A549 (cell line): ENCODE measurements around the gene TECPR2. TPM values are rescaled to one million over a fixed set of nuclear protein-coding genes. Genes with fewer than 3 reads are reported as not detected.

Source experiments
- ATAC-seq, 2 experiments: fragments of 200-7000 bp in 1 of 2; fragments of >200 bp in 1 of 2; cut with Nextera tagmentation in 1 of 2; cut with Tn5 transposase in 1 of 2; 3 replicates each; pipeline versions ENCODE4 v1.8.0 to v1.9.1; 2018 to 2020; ENCODE audit warnings: mild to moderate bottlenecking in 1 of 2, moderate library complexity in 1 of 2
- CTCF ChIA-PET: fragments of 300-600 bp; sonication (Branson Sonifier 250); formaldehyde crosslinking; extraction: SDS; loops from one replicate; lab custom pipeline; 2021; ENCODE audit warnings: antibody characterized with exemption, inconsistent platforms; lab: Yijun Ruan, JAX
- POLR2A ChIA-PET: fragments of 350-600 bp; formaldehyde crosslinking; extraction: SDS; loops from one replicate; lab custom pipeline; 2021; ENCODE audit warnings: antibody characterized with exemption, inconsistent platforms; lab: Yijun Ruan, JAX
- DNase-seq, 2 experiments: peaks; one replicate each; pipeline versions ENCODE4 v3.0.0 to v3.0.0-alpha.2; 2011 to 2016; ENCODE audit warnings: low read depth in 1 of 2, low spot score in 1 of 2
- FAIRE-seq: peaks from 2 replicates; lab custom pipeline; 2011; peaks lifted over from hg19 to GRCh38; lab: Jason Lieb, UNC
- H3K27ac ChIP-seq, 2 experiments: fragments of >200 bp; sonication (Bioruptor Twin); formaldehyde crosslinking; 3 replicates each; pipeline ENCODE4 v1.5.1; 2016 to 2017
- H3K4me1 ChIP-seq: fragments of >200 bp; sonication (Bioruptor Twin); formaldehyde crosslinking; 3 replicates; pipeline ENCODE4 v1.6.1; 2016
- H3K4me2 ChIP-seq: fragments of >200 bp; sonication (Bioruptor Twin); formaldehyde crosslinking; 3 replicates; pipeline ENCODE4 v1.6.1; 2016
- H3K4me3 ChIP-seq: fragments of >200 bp; sonication (Bioruptor Twin); formaldehyde crosslinking; 3 replicates; pipeline ENCODE4 v1.5.1; 2016
- H3K9me3 ChIP-seq: fragments of >200 bp; sonication (Bioruptor Twin); formaldehyde crosslinking; 3 replicates; pipeline ENCODE4 v1.6.1; 2016
- BHLHE40 ChIP-seq: IDR thresholded peaks from 2 replicates; pipeline ENCODE4 v1.6.1; 2012; ENCODE audit warnings: low read depth, low read length, inconsistent platforms
- CBX8 ChIP-seq: fragments of 200-600 bp; sonication (generic); IDR thresholded peaks from 2 replicates; pipeline ENCODE4 v1.6.1; 2016
- CTCF ChIP-seq: fragments of >200 bp; sonication (Bioruptor Twin); formaldehyde crosslinking; IDR thresholded peaks from 3 replicates; pipeline ENCODE4 v1.5.1; 2016
- E2F6 ChIP-seq: IDR thresholded peaks from 2 replicates; pipeline ENCODE4 v1.6.1; 2012; ENCODE audit warnings: low read depth, borderline replicate concordance
- EHMT2 ChIP-seq: fragments of 200-600 bp; sonication (generic); IDR thresholded peaks from 2 replicates; pipeline ENCODE4 v1.6.1; 2016; ENCODE audit warnings: antibody characterized with exemption, low read depth, mild to moderate bottlenecking, moderate library complexity
- EP300 ChIP-seq, 2 experiments: fragments of >200 bp; sonication (Bioruptor Twin); formaldehyde crosslinking; IDR thresholded peaks; 2 replicates in 1 of 2; 3 replicates in 1 of 2; pipeline ENCODE4 v1.6.1; 2016 to 2017
- ESRRA ChIP-seq: fragments of 150-350 bp; IDR thresholded peaks from 2 replicates; pipeline ENCODE4 v1.6.1; 2014; ENCODE audit warnings: mild to moderate bottlenecking, low read length, borderline replicate concordance
- FOSB ChIP-seq: fragments of 250-450 bp; sonication (Bioruptor Pico); IDR thresholded peaks from 2 replicates; pipeline ENCODE4 v1.5.0; 2020; ENCODE audit warnings: mild to moderate bottlenecking, moderate library complexity
- HEYL ChIP-seq: fragments of 250-450 bp; sonication (Bioruptor Pico); IDR thresholded peaks from 2 replicates; pipeline ENCODE4 v1.8.0; 2021; ENCODE audit warnings: mild to moderate bottlenecking, moderate library complexity
- HMGXB4 ChIP-seq: fragments of 250-450 bp; sonication (Bioruptor Pico); IDR thresholded peaks from 2 replicates; pipeline ENCODE4 v1.5.0; 2021; ENCODE audit warnings: mild to moderate bottlenecking, moderate library complexity, borderline replicate concordance
- HOXB13 ChIP-seq: fragments of 250-450 bp; sonication (Bioruptor Pico); IDR thresholded peaks from 2 replicates; pipeline ENCODE4 v1.5.0; 2020; ENCODE audit warnings: low read depth, mild to moderate bottlenecking, moderate library complexity
- HOXB5 ChIP-seq: fragments of 250-450 bp; sonication (Bioruptor Pico); IDR thresholded peaks from 2 replicates; pipeline ENCODE4 v1.5.0; 2020; ENCODE audit warnings: mild to moderate bottlenecking, moderate library complexity
- JUNB ChIP-seq: fragments of >200 bp; sonication (Bioruptor Twin); formaldehyde crosslinking; IDR thresholded peaks from 2 replicates; pipeline ENCODE4 v1.6.1; 2016
- KDM1A ChIP-seq: fragments of 200-600 bp; sonication (generic); IDR thresholded peaks from 2 replicates; pipeline ENCODE4 v1.6.1; 2016; ENCODE audit warnings: low read depth, mild to moderate bottlenecking
- KDM5A ChIP-seq: fragments of 200-600 bp; sonication (generic); IDR thresholded peaks from 2 replicates; pipeline ENCODE4 v1.6.1; 2016; ENCODE audit warnings: antibody characterized with exemption, mild to moderate bottlenecking
- MAX ChIP-seq: IDR thresholded peaks from 2 replicates; pipeline ENCODE4 v1.6.1; 2012
- MAZ ChIP-seq: fragments of 150-350 bp; IDR thresholded peaks from 2 replicates; pipeline ENCODE4 v1.6.1; 2014; ENCODE audit warnings: antibody characterized with exemption, low read depth, low read length, borderline replicate concordance
- MYC ChIP-seq: IDR thresholded peaks from 2 replicates; pipeline ENCODE4 v1.6.1; 2012; ENCODE audit warnings: mild to moderate bottlenecking, inconsistent platforms, low read length, improper control_type of control experiment, borderline replicate concordance
- NFE2L2 ChIP-seq: fragments of 150-350 bp; conservative IDR thresholded peaks from 2 replicates; pipeline ENCODE4 v1.6.1; 2014; ENCODE audit warnings: low read length
- NR3C1 ChIP-seq: fragments of >200 bp; sonication (Bioruptor Twin); formaldehyde crosslinking; IDR thresholded peaks from 3 replicates; pipeline ENCODE4 v1.6.1; 2017
- PBX3 ChIP-seq: IDR thresholded peaks from 2 replicates; pipeline ENCODE4 v1.6.1; 2012
- POLR2A ChIP-seq: IDR thresholded peaks from 2 replicates; pipeline ENCODE4 v1.6.1; 2012; ENCODE audit warnings: mild to moderate bottlenecking, low read length
- POLR2AphosphoS2 ChIP-seq: conservative IDR thresholded peaks from 2 replicates; pipeline ENCODE4 v1.6.1; 2012; ENCODE audit warnings: low read length, improper control_type of control experiment, inconsistent platforms
- RARB ChIP-seq: fragments of 250-450 bp; sonication (Bioruptor Pico); IDR thresholded peaks from 2 replicates; pipeline ENCODE4 v1.8.0; 2021; ENCODE audit warnings: mild to moderate bottlenecking, moderate library complexity
- RCOR1 ChIP-seq: fragments of 150-350 bp; IDR thresholded peaks from 2 replicates; pipeline ENCODE4 v1.6.1; 2014; ENCODE audit warnings: antibody characterized with exemption, low read length, low read depth
- SMC3 ChIP-seq: fragments of >200 bp; sonication (Bioruptor Twin); formaldehyde crosslinking; IDR thresholded peaks from 3 replicates; pipeline ENCODE4 v1.6.1; 2018; ENCODE audit warnings: inconsistent platforms
- SREBF2 ChIP-seq: fragments of 450-650 bp; IDR thresholded peaks from 2 replicates; pipeline ENCODE4 v1.6.1; 2014; ENCODE audit warnings: mild to moderate bottlenecking, moderate library complexity
- TFCP2L1 ChIP-seq: fragments of 250-450 bp; sonication (Bioruptor Pico); IDR thresholded peaks from 2 replicates; pipeline ENCODE4 v1.5.0; 2021; ENCODE audit warnings: mild to moderate bottlenecking
- TP53 ChIP-seq: fragments of 250-450 bp; sonication (Bioruptor Pico); IDR thresholded peaks from 2 replicates; pipeline ENCODE4 v1.5.0; 2021; ENCODE audit warnings: mild to moderate bottlenecking, moderate library complexity
- ZNF302 ChIP-seq: fragments of 250-450 bp; sonication (Bioruptor Pico); IDR thresholded peaks from 2 replicates; pipeline ENCODE4 v1.9.0; 2021; ENCODE audit warnings: inconsistent platforms, mild to moderate bottlenecking, moderate library complexity
- ZSCAN20 ChIP-seq: fragments of 250-450 bp; sonication (Bioruptor Pico); IDR thresholded peaks from 2 replicates; pipeline ENCODE4 v1.8.0; 2022; ENCODE audit warnings: mild to moderate bottlenecking, moderate library complexity
- WGBS: methylation state at CpG from one replicate; pipeline ENCODE4 v1.1.6; 2017; ENCODE audit errors: missing lambda C conversion rate; 5-methylcytosine and 5-hydroxymethylcytosine counted together
- polyA plus RNA-seq, 4 experiments: library from polyadenylated mRNA; depleted of rRNA in 3 of 4; stranded (reverse); fragments of >200 nt; fragmentation: RNase III in 1 of 4; extraction: RNeasy Plus Mini Kit Qiagen cat#74134 plus additional on column Dnase treatment in 1 of 4; gene quantifications; 2 replicates in 3 of 4; 3 replicates in 1 of 4; pipeline ENCODE4 v1.2.3, GENCODE V29; 2011 to 2017

TECPR2 gene
- polyA plus RNA-seq, 2 of the 4 experiments (the other 2 are of a cell fraction): 5.9 to 7.6 TPM

- ATAC-seq (no peak), DNase-seq (no peak), FAIRE-seq (no peak)
- Histone ChIP-seq H3K9me3 (no peaks in the 10 kb centered on the region), H3K4me2 (no peak overlapping the region), H3K4me1 (peaks cover 8% of the 10 kb centered on the region; the same call in 2 of the 3 replicates), H3K27ac (no peak overlapping the region), H3K4me3 (no peak overlapping the region)
- POLR2A ChIA-PET: no interaction called here
- TF ChIP-seq E2F6 (no peak), RCOR1 (no peak), PBX3 (no peak), EP300 (IDR thresholded peaks at IDR 0.05) (no peak), POLR2A (no peak), HOXB5 (CRISPR knock-in tag) (no peak), NR3C1 (no peak), KDM5A (no peak), MYC (no peak), ESRRA (no peak), TFCP2L1 (CRISPR knock-in tag) (no peak), MAZ (no peak), HMGXB4 (CRISPR knock-in tag) (no peak), FOSB (CRISPR knock-in tag) (no peak), POLR2AphosphoS2 (no peak), NFE2L2 (no peak), HEYL (CRISPR knock-in tag) (no peak), SMC3 (no peak), ZSCAN20 (CRISPR knock-in tag) (no peak)
- CTCF ChIA-PET: interaction anchor here (1.1 to 1.6 kb wide), 3 partner anchors 12 to 67 kb away, joined by 3 to 5 read pairs (median 4); no protein-coding TSS in a partner anchor
- 82% methylated on average over 16 of the region's 18 CpGs for WGBS
Observed at GRCh38 chr14:102504328-102504999, 141.7 kb downstream of the TECPR2 start.

GRCh38 chr14:102505000-102505619 is 142.4 kb downstream of the TECPR2 start:
- TF ChIP-seq TP53 (CRISPR knock-in tag): no peak
- no peak for TF ChIP-seq HOXB13
- TF ChIP-seq MAZ: no peak
- TF ChIP-seq BHLHE40: no peak
- TF ChIP-seq SREBF2: no peak
- no peak for TF ChIP-seq KDM1A
- TF ChIP-seq HMGXB4 (CRISPR knock-in tag): no peak
- no peak for TF ChIP-seq CBX8
- TF ChIP-seq MYC: no peak
- no peak for TF ChIP-seq EHMT2
- no peak for TF ChIP-seq JUNB
- TF ChIP-seq NFE2L2: no peak
- no peak for TF ChIP-seq CTCF
- no peak for TF ChIP-seq RARB (CRISPR knock-in tag)
- TF ChIP-seq ZNF302 (CRISPR knock-in tag): no peak
- TF ChIP-seq NR3C1: no peak
- no peak for TF ChIP-seq MAX
- TF ChIP-seq, all 56 proteins: peak for 0
- H3K4me2 ChIP-seq: no peak overlapping the region
- FAIRE-seq (no peak), ATAC-seq (no peak), DNase-seq (no peak)
- no peak overlapping the region for H3K4me3 ChIP-seq
- no peak overlapping the region for H3K27ac ChIP-seq
- no peaks in the 10 kb centered on the region for H3K9me3 ChIP-seq
- ChIA-PET CTCF (interaction anchor here (1.1 to 3.7 kb wide), 4 partner anchors 11 to 68 kb away, joined by 3 to 25 read pairs (median 4); no protein-coding TSS in a partner anchor), POLR2A (no interaction called here)
- 86% methylated on average over 6 of the region's 7 CpGs for WGBS
- peaks cover 8% of the 10 kb centered on the region; the same call in 2 of the 3 replicates for H3K4me1 ChIP-seq
